ENCODE results near the gene NRIP2.

DNA sequence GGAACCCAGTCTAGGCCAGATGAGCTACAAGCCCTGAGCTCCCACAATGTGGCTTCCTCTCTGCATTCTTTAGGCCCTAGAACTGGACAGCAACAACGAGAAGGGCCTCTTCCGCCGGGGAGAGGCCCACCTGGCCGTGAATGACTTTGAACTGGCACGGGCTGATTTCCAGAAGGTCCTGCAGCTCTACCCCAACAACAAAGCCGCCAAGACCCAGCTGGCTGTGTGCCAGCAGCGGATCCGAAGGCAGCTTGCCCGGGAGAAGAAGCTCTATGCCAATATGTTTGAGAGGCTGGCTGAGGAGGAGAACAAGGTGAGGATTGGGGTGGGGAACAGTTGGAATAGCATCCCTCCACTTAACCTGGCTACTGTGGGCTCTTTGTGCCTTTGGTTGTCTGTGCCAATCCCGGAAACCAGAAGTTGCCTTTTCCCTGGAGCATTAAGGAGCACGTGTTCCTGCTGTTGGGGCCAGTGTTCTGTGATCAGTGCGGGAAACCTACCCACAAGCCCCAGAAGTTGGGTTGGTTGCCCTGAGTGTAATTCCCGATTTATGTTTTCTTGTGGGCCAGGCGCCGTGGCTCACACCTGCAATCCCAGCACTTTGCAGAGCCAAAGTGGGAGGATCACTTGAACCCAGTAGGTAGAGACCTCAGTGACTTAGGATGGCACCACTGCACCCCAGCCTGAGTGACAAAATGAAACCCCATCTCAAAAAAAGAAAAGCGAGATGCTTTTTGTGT is 33.6 kb downstream of the NRIP2 start:
- no peak for TF ChIP-seq FOXM1 (IDR thresholded peaks at IDR 0.05; ENCODE audit: borderline replicate concordance)
- TF ChIP-seq BHLHE40 (IDR thresholded peaks at IDR 0.05; ENCODE audit: borderline replicate concordance) = no peak
- TF ChIP-seq LEF1 (IDR thresholded peaks at IDR 0.05; ENCODE audit: borderline replicate concordance) = no peak
- no peak for TF ChIP-seq SUZ12 (IDR thresholded peaks at IDR 0.05)
- no peak for TF ChIP-seq ZNF384 (IDR thresholded peaks at IDR 0.05)
- TF ChIP-seq HDGF (IDR thresholded peaks at IDR 0.05; ENCODE audit: borderline replicate concordance) = no peak
- no peak for TF ChIP-seq SP1 (IDR thresholded peaks at IDR 0.05)
- TF ChIP-seq L3MBTL2 (conservative IDR thresholded peaks at IDR 0.05) = no peak
- TF ChIP-seq FOXA1 (IDR thresholded peaks at IDR 0.05) = no peak
- no peak for TF ChIP-seq ARNT (IDR thresholded peaks at IDR 0.05)
- TF ChIP-seq FOXK2 (IDR thresholded peaks at IDR 0.05) = no peak
- TF ChIP-seq TARDBP (IDR thresholded peaks at IDR 0.05) = no peak
- no peak for TF ChIP-seq CTBP1 (IDR thresholded peaks at IDR 0.05; ENCODE audit: borderline replicate concordance)
